Liver (tissue), 9 donors: ENCODE results near the gene LYPLAL1. TPM values are rescaled to one million over a fixed set of nuclear protein-coding genes. Genes with fewer than 3 reads are reported as not detected.

ENCODE experiments used
- DNase-seq: peaks from one replicate; pipeline ENCODE4 v3.0.0-alpha.2; 2017; ENCODE audit warnings: low spot score
- H3K27ac ChIP-seq, 2 donors: one replicate each; pipeline ENCODE4 v1.7.0; 2013; ENCODE audit warnings: inconsistent platforms in 2 of 2, low read length in 2 of 2, control low read depth in 1 of 2, low read depth in 1 of 2, mild to moderate bottlenecking in 1 of 2
- H3K27me3 ChIP-seq, 4 donors: one replicate each; pipeline versions ENCODE4 v1.6.1 to v1.7.0; 2013; ENCODE audit warnings: low read length in 3 of 4, inconsistent platforms in 1 of 4, mild to moderate bottlenecking in 1 of 4, moderate library complexity in 1 of 4; ENCODE audit not compliant: control insufficient read depth in 4 of 4, insufficient read depth in 4 of 4
- H3K36me3 ChIP-seq, 4 donors: one replicate each; pipeline versions ENCODE4 v1.6.1 to v1.7.0; 2013; ENCODE audit warnings: low read length in 3 of 4, mild to moderate bottlenecking in 3 of 4, low read depth in 1 of 4, moderate library complexity in 1 of 4; ENCODE audit not compliant: control insufficient read depth in 4 of 4, insufficient read depth in 3 of 4
- H3K4me1 ChIP-seq, 4 donors: one replicate each; pipeline versions ENCODE4 v1.6.1 to v1.7.0; 2013; ENCODE audit warnings: low read length in 3 of 4, mild to moderate bottlenecking in 3 of 4, moderate library complexity in 1 of 4; ENCODE audit not compliant: control insufficient read depth in 4 of 4, insufficient read depth in 4 of 4
- H3K4me3 ChIP-seq, 3 donors: one replicate each; pipeline versions ENCODE4 v1.6.1 to v1.7.0; 2013; ENCODE audit warnings: low read length in 3 of 3, control low read depth in 1 of 3, low read depth in 1 of 3, mild to moderate bottlenecking in 1 of 3
- H3K9ac ChIP-seq, 2 donors: one replicate each; pipeline ENCODE4 v1.7.0; 2013; ENCODE audit warnings: low read length in 2 of 2, mild to moderate bottlenecking in 2 of 2, moderate library complexity in 2 of 2, control low read depth in 1 of 2, low read depth in 1 of 2
- H3K9me3 ChIP-seq, 4 donors: one replicate each; pipeline versions ENCODE4 v1.6.1 to v1.7.0; 2013; ENCODE audit warnings: low read length in 3 of 4; ENCODE audit not compliant: control insufficient read depth in 4 of 4
- CTCF ChIP-seq: fragments of 150-350 bp; IDR thresholded peaks from 2 replicates; pipeline ENCODE4 v1.5.1; 2017; ENCODE audit warnings: improper control_type of control experiment, low read depth, low read length; ENCODE audit not compliant: missing input control
- EGR1 ChIP-seq, 2 donors: IDR thresholded peaks; 2 replicates each; pipeline ENCODE4 v1.6.1; 2016 to 2018; ENCODE audit warnings: antibody characterized with exemption in 2 of 2, low read depth in 2 of 2
- FOXA1 ChIP-seq: IDR thresholded peaks from 2 replicates; pipeline ENCODE4 v1.6.1; 2016; ENCODE audit warnings: antibody characterized with exemption
- FOXA2 ChIP-seq: IDR thresholded peaks from 2 replicates; pipeline ENCODE4 v1.6.1; 2016; ENCODE audit warnings: antibody characterized with exemption
- HNF4A ChIP-seq, 2 donors: conservative IDR thresholded peaks; 2 replicates each; pipeline ENCODE4 v1.6.1; 2016; ENCODE audit warnings: antibody characterized with exemption in 2 of 2, mild to moderate bottlenecking in 2 of 2
- HNF4G ChIP-seq: IDR thresholded peaks from 2 replicates; pipeline ENCODE4 v1.6.1; 2016; ENCODE audit warnings: antibody characterized with exemption
- JUND ChIP-seq, 2 donors: IDR thresholded peaks; 2 replicates each; pipeline ENCODE4 v1.6.1; 2016; ENCODE audit warnings: antibody characterized with exemption in 2 of 2
- MAX ChIP-seq: IDR thresholded peaks from 2 replicates; pipeline ENCODE4 v1.6.1; 2016; ENCODE audit warnings: antibody characterized with exemption
- RAD21 ChIP-seq, 2 donors: IDR thresholded peaks; 2 replicates each; pipeline ENCODE4 v1.6.1; 2016; ENCODE audit warnings: antibody characterized with exemption in 2 of 2, mild to moderate bottlenecking in 2 of 2
- REST ChIP-seq: IDR thresholded peaks from 2 replicates; pipeline ENCODE4 v1.6.1; 2016; ENCODE audit warnings: antibody characterized with exemption, mild to moderate bottlenecking
- RXRA ChIP-seq, 2 donors: IDR thresholded peaks; 2 replicates each; pipeline ENCODE4 v1.6.1; 2017 to 2018; ENCODE audit warnings: antibody characterized with exemption in 2 of 2, mild to moderate bottlenecking in 1 of 2
- SP1 ChIP-seq: IDR thresholded peaks from 2 replicates; pipeline ENCODE4 v1.6.1; 2018; ENCODE audit warnings: antibody characterized with exemption, mild to moderate bottlenecking
- TAF1 ChIP-seq: conservative IDR thresholded peaks from 2 replicates; pipeline ENCODE4 v1.6.1; 2016; ENCODE audit warnings: antibody characterized with exemption, mild to moderate bottlenecking
- WGBS: extraction: QIAGEN DNeasy Blood & Tissue Kit; methylation state at CpG from one replicate; pipeline ENCODE4 v1.1.7; 2013; 5-methylcytosine and 5-hydroxymethylcytosine counted together
- polyA plus RNA-seq, 2 donors: library from polyadenylated mRNA; stranded (reverse) in 1 of 2; unstranded in 1 of 2; fragments of 200-250 nt in 1 of 2; fragments of >200 nt in 1 of 2; fragmentation: Nextera tagmentation in 1 of 2; extraction: Ambion mirVana in 1 of 2; gene quantifications; one replicate each; pipeline versions ENCODE4 v1.2.1 to v1.2.3, GENCODE V29; 2013 to 2015
- total RNA-seq, 2 donors: library from RNA; depleted of rRNA; stranded (reverse); fragments of >200 nt; gene quantifications; one replicate each; pipeline ENCODE4 v1.2.3, GENCODE V29; 2014
- TF ChIP-seq, protein P1 (sequence below): IDR thresholded peaks from 2 replicates; pipeline ENCODE4 v1.6.1; 2016; ENCODE audit warnings: antibody characterized with exemption
- TF ChIP-seq, protein P2 (sequence below): IDR thresholded peaks from 2 replicates; pipeline ENCODE4 v1.6.1; 2016; ENCODE audit warnings: antibody characterized with exemption
- donor health status: healthy.
- donor health status: healthy.
- donor health status: healthy.
- donor health status: healthy.
- donor health status: healthy.

LYPLAL1 gene
- total and polyA plus RNA-seq, 4 donors, result 10.3 to 57.4 (median 13.7) TPM

DNA sequence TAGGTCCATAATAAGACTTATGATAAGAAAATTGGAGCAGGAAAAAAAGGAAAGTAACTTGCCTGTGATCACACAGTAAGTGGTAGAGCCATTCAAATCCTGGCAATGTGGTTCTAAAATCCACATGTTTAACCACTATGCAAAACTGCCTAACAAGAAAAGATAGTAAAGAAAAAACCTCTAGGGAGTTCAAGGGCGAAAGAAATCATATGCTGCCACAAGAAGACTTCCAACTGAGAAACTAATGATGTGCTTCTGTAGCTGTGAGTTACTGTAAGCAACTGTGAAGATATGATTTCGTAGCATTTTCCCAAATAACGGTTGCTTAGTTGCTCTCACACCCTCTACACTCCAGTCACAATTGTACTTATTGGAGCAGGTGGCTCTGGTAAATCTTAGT lies 20.9 kb upstream of the LYPLAL1 start:
- no peaks in the 10 kb centered on the region for H3K9me3 ChIP-seq
- 87% methylated on average over 3 of the region's 3 CpGs for WGBS
- no peak for DNase-seq
- H3K27me3 ChIP-seq, result no peaks in the 10 kb centered on the region
- no peak for TF ChIP-seq MAX
- no peak for TF ChIP-seq EGR1 (IDR thresholded peaks at IDR 0.05; ENCODE audit: low read depth in 2 of 2)
- no peak for TF ChIP-seq FOXA2
- TF ChIP-seq RXRA (IDR thresholded peaks at IDR 0.05), result no peak
- no peak for TF ChIP-seq HNF4A (conservative IDR thresholded peaks at IDR 0.05)
- no peak for TF ChIP-seq TAF1
- no peak for TF ChIP-seq RAD21 (IDR thresholded peaks at IDR 0.05)
- TF ChIP-seq JUND (IDR thresholded peaks at IDR 0.05), result no peak
- H3K4me3 ChIP-seq, result no peak overlapping the region
- no peaks in the 10 kb centered on the region for H3K4me1 ChIP-seq
- no peak overlapping the region for H3K9ac ChIP-seq
- H3K36me3 ChIP-seq, result no peaks in the 10 kb centered on the region
- H3K27ac ChIP-seq, result no peak overlapping the region

DNA sequence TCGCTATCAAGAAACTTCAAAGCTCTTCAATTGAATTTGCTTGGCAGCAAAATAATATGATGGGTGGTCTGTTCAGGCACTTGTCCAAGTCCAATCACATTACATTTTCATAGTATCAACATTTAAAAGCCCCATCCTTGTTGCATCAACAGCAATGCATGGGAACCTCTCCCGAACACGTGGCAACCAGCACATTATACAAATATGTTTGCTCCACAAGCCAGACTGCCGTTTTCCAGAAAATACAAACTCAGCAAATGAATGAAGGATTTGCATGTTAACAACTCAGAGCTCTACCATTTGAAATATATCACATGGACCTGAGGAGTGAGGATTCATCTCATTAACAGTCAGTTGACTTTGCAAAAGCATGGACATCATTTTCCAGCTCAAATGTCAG lies 20.0 kb upstream of the LYPLAL1 start:
- H3K9ac ChIP-seq, result no peak overlapping the region
- no peaks in the 10 kb centered on the region for H3K27me3 ChIP-seq
- no peaks in the 10 kb centered on the region for H3K4me1 ChIP-seq
- H3K4me3 ChIP-seq, result no peak overlapping the region
- 86% methylated on average over 4 of the region's 4 CpGs for WGBS
- H3K36me3 ChIP-seq, result no peaks in the 10 kb centered on the region
- no peak overlapping the region for H3K27ac ChIP-seq
- TF ChIP-seq FOXA1, result no peak
- no peak for TF ChIP-seq REST
- no peak for TF ChIP-seq MAX
- TF ChIP-seq HNF4G, result no peak
- TF ChIP-seq FOXA2, result no peak
- TF ChIP-seq CTCF, result no peak
- TF ChIP-seq JUND (IDR thresholded peaks at IDR 0.05), result no peak
- TF ChIP-seq, protein P1, sequence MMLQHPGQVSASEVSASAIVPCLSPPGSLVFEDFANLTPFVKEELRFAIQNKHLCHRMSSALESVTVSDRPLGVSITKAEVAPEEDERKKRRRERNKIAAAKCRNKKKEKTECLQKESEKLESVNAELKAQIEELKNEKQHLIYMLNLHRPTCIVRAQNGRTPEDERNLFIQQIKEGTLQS, result no peak
- DNase-seq, result no peak
- no peaks in the 10 kb centered on the region for H3K9me3 ChIP-seq

DNA sequence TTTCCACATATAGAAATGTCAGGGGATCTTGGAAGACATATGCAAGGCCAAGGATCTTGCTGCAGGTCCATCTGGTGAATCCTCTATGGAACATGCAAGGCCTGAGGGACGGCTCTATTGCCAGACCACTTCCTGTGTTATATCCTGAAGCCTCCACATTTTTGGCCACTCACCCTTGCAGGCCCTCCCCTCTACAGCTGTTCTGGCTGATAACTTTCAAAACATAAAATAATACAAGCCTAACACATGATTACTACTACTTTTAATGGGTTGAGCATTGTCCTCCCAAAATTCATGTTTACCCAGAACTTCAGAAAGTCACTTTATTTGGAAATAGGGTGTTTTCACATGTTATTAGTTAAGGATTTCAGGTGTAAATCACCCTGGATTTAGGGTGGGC lies 18.5 kb upstream of the LYPLAL1 start:
- H3K4me1 ChIP-seq, result no peaks in the 10 kb centered on the region
- TF ChIP-seq SP1 (no peak), RAD21 (IDR thresholded peaks at IDR 0.05) (no peak), FOXA2 (no peak), HNF4A (conservative IDR thresholded peaks at IDR 0.05) (no peak)
- TF ChIP-seq, protein P2, sequence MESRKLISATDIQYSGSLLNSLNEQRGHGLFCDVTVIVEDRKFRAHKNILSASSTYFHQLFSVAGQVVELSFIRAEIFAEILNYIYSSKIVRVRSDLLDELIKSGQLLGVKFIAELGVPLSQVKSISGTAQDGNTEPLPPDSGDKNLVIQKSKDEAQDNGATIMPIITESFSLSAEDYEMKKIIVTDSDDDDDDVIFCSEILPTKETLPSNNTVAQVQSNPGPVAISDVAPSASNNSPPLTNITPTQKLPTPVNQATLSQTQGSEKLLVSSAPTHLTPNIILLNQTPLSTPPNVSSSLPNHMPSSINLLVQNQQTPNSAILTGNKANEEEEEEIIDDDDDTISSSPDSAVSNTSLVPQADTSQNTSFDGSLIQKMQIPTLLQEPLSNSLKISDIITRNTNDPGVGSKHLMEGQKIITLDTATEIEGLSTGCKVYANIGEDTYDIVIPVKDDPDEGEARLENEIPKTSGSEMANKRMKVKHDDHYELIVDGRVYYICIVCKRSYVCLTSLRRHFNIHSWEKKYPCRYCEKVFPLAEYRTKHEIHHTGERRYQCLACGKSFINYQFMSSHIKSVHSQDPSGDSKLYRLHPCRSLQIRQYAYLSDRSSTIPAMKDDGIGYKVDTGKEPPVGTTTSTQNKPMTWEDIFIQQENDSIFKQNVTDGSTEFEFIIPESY, result no peak
- TF ChIP-seq, protein P1, result no peak
- no peak overlapping the region for H3K27ac ChIP-seq
- no peak for DNase-seq
- no peak overlapping the region for H3K9ac ChIP-seq
- H3K36me3 ChIP-seq, result no peaks in the 10 kb centered on the region
- H3K27me3 ChIP-seq, result no peaks in the 10 kb centered on the region
- 64% methylated on average over 1 of the region's 1 CpG for WGBS
- no peaks in the 10 kb centered on the region for H3K9me3 ChIP-seq
- no peak overlapping the region for H3K4me3 ChIP-seq
